Measurements from ENCODE around the gene MYLK.

MYLK gene

DNA sequence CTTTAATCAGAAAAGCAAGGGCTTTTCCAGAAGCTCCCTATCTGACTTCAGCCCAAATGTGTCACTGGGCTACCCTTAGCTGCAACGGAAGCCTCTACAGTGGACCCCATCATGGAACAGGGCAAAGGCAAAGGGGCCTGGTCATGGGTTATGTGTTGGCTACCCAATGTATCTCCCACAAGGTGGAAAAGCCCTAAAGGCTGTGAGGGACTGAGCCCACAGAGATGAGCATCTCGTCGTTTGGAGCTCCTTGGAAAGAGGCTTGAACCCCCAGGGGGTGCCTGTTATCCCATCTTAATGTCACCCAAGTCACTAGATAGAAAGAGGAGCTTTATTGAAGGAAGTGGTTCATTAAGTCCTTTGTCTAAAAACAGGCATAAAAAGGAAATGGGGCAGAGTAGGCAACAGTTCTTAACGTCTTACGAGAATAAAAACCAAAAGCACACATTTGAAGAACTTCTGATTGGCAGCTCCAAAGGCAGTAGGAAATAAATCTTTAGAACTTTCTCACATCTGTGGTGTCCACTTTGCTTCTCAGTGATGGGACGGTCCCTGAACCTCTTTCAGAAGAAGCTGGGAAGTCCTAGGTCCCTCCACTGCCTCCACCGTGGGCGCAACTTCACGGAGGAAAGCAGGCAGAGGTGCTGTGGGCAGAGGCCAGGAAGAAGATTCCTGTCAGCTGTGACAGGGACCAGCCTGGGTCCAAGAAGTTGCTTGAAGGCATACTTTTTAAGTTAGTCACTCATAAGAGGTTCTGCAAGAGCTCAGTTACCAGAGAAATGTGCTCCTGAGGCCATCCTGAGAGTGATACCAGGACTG lies 93.7 kb downstream of the MYLK start:
- DNase-seq, result no peak

GRCh38 chr3:123789760-123790159 lies 94.4 kb downstream of the MYLK start:
- no peak for DNase-seq

DNA sequence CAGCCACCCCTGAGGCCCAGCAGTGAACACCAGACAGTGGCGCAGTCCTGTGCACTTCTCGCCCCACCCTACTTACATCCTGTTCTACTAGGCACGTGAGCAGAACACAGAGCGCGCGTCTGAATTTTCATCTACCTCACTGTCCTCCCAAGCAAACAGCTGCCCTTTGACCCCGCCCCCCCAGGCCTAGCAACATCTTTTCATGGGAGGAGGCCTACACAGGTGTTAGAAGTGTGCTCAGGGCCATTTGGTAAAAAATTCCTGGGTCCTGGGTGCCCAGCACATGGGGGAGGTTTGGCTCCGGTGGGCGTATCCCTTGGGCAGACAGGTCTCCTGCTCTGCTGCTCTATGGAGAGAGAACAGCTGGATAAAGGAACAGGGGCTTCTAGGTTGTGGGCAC lies 95.0 kb downstream of the MYLK start:
- no peak for DNase-seq

- DNase-seq, result no peak
These were observed 95.4 kb downstream of the MYLK start for GRCh38 chr3:123788710-123789109.

- no peak for DNase-seq
These were observed 97.0 kb downstream of the MYLK start for GRCh38 chr3:123787133-123787532.

- no peak for DNase-seq
These were observed 98.5 kb downstream of the MYLK start for GRCh38 chr3:123785602-123786001.

DNA sequence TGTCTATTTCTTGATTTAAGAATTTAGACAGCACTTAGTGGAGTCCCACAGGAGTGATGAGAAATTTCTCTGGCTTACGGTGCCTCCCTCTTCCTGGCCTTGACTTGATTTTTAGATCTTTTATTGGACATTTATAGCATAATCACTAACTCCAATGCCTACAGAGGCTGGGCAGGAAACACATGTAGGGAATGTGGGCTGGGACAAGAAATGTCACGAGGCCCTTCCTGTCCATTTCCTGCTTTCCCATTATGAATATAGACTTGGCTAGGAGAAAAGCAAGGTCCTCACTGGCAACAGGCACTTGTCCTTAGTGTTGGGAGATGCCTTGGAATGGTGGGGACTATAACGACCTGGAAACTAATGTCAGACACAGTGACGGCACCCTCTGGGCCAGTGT lies 100.3 kb downstream of the MYLK start:
- DNase-seq, result no peak

- no peak for DNase-seq
These were observed 101.0 kb downstream of the MYLK start for GRCh38 chr3:123783050-123783689.

- DNase-seq, result no peak
These were observed 101.6 kb downstream of the MYLK start for GRCh38 chr3:123782488-123782887.

DNA sequence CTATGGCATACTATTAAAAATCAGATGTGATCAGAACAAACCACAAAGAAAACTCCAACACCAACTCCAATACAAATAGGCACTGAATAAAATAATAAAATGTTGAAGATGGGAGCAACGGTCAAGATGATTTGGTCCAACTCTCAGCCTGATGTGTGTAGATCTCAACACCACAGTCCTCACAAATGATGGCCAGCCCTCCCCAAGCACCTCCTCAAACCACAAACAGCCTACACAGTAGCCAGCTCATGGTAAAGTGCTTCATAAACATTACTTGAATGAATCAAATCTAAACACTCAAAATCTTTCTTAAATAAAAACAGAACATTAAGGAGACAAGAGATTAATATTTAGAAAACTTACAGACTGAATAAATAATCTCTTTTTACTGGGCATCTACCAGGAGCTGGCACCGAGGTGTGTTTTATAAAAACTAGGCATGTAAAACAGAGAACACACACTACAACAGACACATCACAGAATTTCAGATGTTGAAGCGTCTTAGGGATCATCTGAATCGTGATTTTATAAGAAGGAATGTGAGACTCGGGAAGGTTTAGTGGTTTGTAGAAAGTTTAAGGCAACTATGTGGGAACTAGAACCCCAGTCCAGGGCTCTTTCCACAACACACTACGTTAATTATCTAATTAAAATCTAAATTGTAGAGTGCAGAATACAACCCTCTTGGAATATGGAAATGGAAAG lies 102.4 kb downstream of the MYLK start:
- peak; percentile 15 for DNase-seq

GRCh38 chr3:123781138-123781537 lies 103.0 kb downstream of the MYLK start:
- no peak for DNase-seq

DNA sequence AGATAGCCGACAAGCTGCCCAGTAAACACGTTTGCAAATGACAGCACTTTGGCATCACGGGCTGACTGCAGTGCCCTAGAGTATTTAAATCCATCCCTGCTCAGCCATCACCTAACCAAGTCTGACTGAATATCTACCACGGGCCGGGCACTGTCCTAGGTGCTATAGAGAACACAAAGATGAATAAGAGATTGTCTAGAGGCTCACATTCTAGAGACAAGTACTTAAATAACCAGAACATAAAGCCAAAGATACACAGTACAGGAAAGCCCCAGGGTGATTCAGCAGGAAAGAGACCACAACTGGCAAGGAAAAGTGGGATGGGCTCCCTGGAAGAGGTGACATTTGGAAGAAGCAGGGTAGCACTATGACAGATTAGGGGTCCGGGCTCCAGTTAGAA lies 103.5 kb downstream of the MYLK start:
- no peak for DNase-seq

- no peak for DNase-seq
These were observed 104.4 kb downstream of the MYLK start for GRCh38 chr3:123779655-123780231.

- DNase-seq, result no peak
These were observed 105.0 kb downstream of the MYLK start for GRCh38 chr3:123778991-123779622.

GRCh38 chr3:123778525-123778924 lies 105.6 kb downstream of the MYLK start:
- DNase-seq, result no peak

DNA sequence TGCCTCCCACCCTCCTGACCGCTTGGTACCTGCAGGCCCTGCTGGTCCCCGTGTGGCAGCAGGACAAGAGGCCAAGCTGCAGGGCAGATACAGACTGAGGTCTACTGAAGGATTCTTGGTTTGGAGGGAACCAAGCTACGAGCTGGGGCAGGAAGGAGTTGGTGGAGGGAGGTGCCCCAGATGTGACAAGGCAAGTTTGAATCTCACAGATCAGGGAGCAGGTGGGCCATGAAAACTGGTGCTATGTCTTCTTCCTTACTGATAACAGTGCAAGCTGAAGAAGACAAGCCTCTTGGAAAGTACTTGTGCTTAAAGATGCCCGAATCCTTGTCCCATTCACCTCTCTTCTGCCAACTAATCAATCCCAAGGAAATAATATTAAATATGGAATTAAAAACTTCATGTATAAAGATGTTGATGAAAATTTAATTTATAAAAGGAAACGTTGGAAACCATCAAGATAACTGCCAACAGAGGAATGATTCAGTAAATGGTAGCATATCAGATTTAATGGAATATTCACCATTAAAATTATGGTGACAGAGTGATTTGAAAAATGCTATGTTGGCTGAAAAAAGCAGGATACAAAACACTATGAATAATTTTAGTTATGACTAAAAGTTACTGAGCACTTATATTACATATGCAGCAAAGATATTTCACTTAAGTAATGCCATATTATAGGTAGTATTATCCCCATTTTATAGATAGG lies 107.9 kb downstream of the MYLK start:
- DNase-seq, result no peak

DNA sequence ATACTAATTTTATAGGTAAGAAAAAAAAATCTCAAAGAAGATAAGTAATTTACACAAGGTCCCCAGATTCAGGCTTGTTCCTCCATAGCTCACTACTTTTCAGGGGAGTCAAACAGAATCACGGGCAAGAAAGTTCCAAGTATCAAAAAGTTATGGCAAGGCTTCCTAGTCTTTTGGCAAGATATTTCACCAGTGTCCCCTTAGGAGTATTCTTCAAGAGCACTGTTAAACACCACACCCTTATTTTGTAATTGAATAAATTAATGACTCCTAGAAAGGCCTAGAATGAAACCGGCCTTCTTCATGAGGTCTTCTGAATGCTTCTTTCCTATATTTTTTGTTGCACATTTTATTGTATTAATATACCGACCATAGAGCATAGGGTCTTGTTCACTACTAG lies 109.7 kb downstream of the MYLK start:
- DNase-seq, result no peak

DNA sequence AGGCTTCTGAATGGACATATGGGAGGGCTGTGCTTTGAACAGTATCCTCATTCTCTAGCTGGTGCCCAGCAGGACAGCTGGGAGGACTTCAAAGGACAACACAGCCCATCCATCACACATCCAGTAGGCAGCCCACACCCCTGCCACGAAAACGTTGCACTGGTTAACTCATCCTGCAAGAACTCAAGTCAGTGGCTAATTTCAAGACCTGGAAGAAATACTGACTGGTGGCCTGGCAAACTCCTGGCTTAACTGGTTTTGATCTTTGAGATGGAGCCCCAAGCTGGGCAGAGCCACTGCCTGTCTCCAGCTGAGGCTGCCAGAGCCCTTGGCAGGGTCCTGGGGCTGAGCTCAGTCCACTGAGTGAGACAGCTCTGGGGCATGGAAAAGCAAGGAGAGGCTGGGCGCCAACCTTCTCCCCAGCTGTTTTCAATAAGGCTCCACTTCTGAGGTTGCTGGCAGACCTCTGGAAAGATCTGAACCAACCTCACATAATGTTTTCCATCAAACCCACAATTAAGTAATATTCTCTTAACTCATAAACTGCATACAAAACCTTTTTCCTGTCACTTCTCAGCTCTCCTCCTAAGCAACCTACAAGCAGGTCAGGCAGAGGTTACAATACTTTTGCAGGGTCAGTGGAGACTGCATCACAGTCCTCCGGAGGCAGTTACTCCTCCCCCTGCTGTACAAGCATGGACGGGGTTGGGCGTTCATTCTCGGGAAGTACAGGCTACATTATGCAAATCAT lies 110.3 kb downstream of the MYLK start:
- DNase-seq, result no peak

- no peak for DNase-seq
These were observed 114.8 kb downstream of the MYLK start for GRCh38 chr3:123769356-123769743.

- DNase-seq, result no peak
These were observed 115.4 kb downstream of the MYLK start for GRCh38 chr3:123768480-123769355.

Measured in suppressor macrophage treated with lipopolysaccharide for 4 hours (primary cell).